Measurements from ENCODE around the gene TMOD1. TPM values are rescaled to one million over a fixed set of nuclear protein-coding genes. Genes with fewer than 3 reads are reported as not detected.
A peak's percentile ranks its signal among the peaks of the same experiment; 100 is the strongest.

TMOD1 gene
- total and polyA plus RNA-seq, 9 of the 15 experiments (the other 6 are each of a cell fraction or from before 2014, with no cell fraction given), result 7.1 to 41.2 (median 14.2) TPM

GRCh38 chr9:97500765-97501176, 695 bp upstream of the TMOD1 start (continued):
- no peak for TF ChIP-seq RBFOX2 (IDR thresholded peaks at IDR 0.05; ENCODE audit: low read depth, low read length)
- no peak for TF ChIP-seq SRSF1 (IDR thresholded peaks at IDR 0.05; ENCODE audit: low read depth, low read length)
- TF ChIP-seq CBX2 (IDR thresholded peaks at IDR 0.05; ENCODE audit: insufficient read depth, low read length, poor library complexity, severe bottlenecking), result peak; percentile 41
- no peak for TF ChIP-seq MLLT1 (IDR thresholded peaks at IDR 0.05)
- TF ChIP-seq USF1 (CRISPR knock-in tag; IDR thresholded peaks at IDR 0.05), result no peak
- no peak for TF ChIP-seq CBFA2T3 (IDR thresholded peaks at IDR 0.05)
- no peak for TF ChIP-seq SMAD2 (IDR thresholded peaks at IDR 0.05; ENCODE audit: low read depth, low read length)

- Histone ChIP-seq H2AFZ (ENCODE audit: low read depth, low read length) (peak overlapping the region; percentile 60; the same call in 1 of the 2 replicates), H3K9me1 (ENCODE audit: control insufficient read depth, insufficient read depth, low read length) (peaks cover 4% of the 10 kb centered on the region), H3K27me3 (ENCODE audit: control insufficient read depth in 2 of 2, insufficient read depth in 2 of 2, low read length in 2 of 2) (no peaks in the 10 kb centered on the region; a peak in 1 of 5 replicates), H4K20me1 (replicated peaks; ENCODE audit: control insufficient read depth, insufficient read depth, low read length) (peaks cover 6% of the 10 kb centered on the region; the same call in 1 of the 2 replicates), H3K4me2 (ENCODE audit: insufficient read depth, low read length) (peak overlapping the region; percentile 91), H3K79me2 (ENCODE audit: control insufficient read depth, insufficient read depth, low read length) (peaks cover 51% of the 10 kb centered on the region), H3K9me3 (replicated peaks; ENCODE audit: control insufficient read depth, insufficient read depth, low read depth, low read length) (no peaks in the 10 kb centered on the region), H3K36me3 (ENCODE audit: control insufficient read depth, insufficient read depth, low read length) (peaks cover 14% of the 10 kb centered on the region), H3K4me3 (peak overlapping the region; percentile 88), H3K4me1 (replicated peaks in 1 of 2; ENCODE audit: control insufficient read depth in 2 of 2, insufficient read depth in 2 of 2, low read length in 2 of 2) (peaks cover 49 to 50% of the 10 kb centered on the region in 2 experiments), H3K9ac (ENCODE audit: insufficient read depth in 1 of 2, low read depth in 2 of 2, low read length in 2 of 2) (peak overlapping the region; percentile 84 to 99), H3K27ac (ENCODE audit: extremely low read depth, low read depth, low read length) (peak overlapping the region; percentile 96)
- DNase-seq (ENCODE audit: extremely low read depth in 1 of 4, low spot score in 3 of 4) (peak in 1 of 4 experiments; percentile 46), FAIRE-seq (no peak), ATAC-seq (peak; percentile 22)
- no TSS peak for BruUV-seq (replicated peaks)
- 0% methylated on average over 20 of the region's 30 CpGs for WGBS (ENCODE audit: insufficient coverage, low coverage, missing lambda C conversion rate)
- CTCF ChIA-PET (ENCODE audit: low intra/inter-chr PET ratio), result no interaction called here
- POLR2A ChIA-PET, result interaction anchor here (0.7 to 2.2 kb wide), 8 partner anchors 9 to 1026 kb away, joined by 3 to 15 read pairs (median 4); no protein-coding TSS in a partner anchor
- in situ Hi-C loops (cut with MboI) (no loop called here), intact Hi-C loops (cut with micrococcal nuclease) (loop anchor here (1.0 to 5.0 kb wide), 3 partner anchors 32 to 85 kb away; no protein-coding TSS in a partner anchor)
- TF ChIP-seq POLR2G (IDR thresholded peaks at IDR 0.05; ENCODE audit: low read depth, low read length) (peak; percentile 66), PHF8 (IDR thresholded peaks at IDR 0.05; ENCODE audit: borderline replicate concordance, low read length) (no peak), REST (IDR thresholded peaks at IDR 0.05; ENCODE audit: borderline replicate concordance) (no peak), REST (CRISPR knock-in tag; IDR thresholded peaks at IDR 0.05; ENCODE audit: low read depth) (peak; percentile 66; the same call in 1 of the 2 replicates), RBFOX2 (IDR thresholded peaks at IDR 0.05; ENCODE audit: low read depth, low read length) (peak; percentile 62; the same call in 1 of the 2 replicates)
Observed at GRCh38 chr9:97501972-97502221, 431 bp downstream of the TMOD1 start.

Data from K562 (cell line).